ENCODE data around the gene GAL3ST2. TPM values are rescaled to one million over a fixed set of nuclear protein-coding genes. Genes with fewer than 3 reads are reported as not detected.

The GAL3ST2 gene
- total RNA-seq, 3 donors from 2014 or later (not counting 1 experiment from before 2014, with no cell fraction given) = 0.88 TPM; not detected in 2

DNA sequence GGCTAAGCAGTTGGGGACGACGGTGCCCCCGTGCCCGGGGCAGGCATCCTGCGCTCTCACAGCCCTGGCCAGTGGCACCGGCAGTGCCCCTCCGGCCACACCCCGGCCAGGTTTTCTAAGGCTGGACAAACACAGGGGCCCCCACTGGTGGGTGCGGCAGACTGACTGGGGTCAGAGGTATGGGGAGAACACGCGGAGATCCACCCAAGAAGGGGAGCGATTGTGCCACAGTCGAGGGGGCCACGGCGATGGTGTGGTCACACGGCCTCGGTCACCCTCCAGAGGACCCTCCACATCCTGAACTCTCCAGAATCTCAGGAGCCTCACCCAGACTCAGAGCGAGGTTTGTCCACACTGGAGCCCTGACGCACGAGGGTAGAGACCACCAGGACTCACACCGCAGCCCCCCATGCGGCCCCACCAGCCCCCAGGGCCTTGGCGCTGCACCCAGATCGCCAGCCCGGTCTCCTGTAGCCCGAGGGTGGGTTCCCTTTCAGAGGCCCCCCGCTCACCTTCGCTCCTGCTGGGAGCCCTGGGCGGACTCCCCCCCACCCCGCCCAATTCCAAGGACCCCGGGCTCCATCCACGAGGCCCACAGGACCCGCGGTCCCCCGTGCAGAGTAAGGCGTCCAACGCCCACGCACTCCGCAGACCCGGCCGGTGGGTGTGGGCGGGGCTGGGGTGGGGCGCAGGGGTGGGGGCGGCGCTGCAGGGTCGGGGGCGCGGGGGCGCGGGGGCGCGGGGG is 66.9 kb downstream of the GAL3ST2 start:
- H3K4me1 Mint-ChIP-seq = peaks cover 46 to 47% of the 10 kb centered on the region in 2 donors
- H3K4me3 ChIP-seq (ENCODE audit: low read length) = peak overlapping the region; percentile 37
- H3K27ac ChIP-seq (ENCODE audit: low read length) = peak overlapping the region; percentile 59

GRCh38 chr2:241844066-241844728 is 67.6 kb downstream of the GAL3ST2 start:
- ATAC-seq = peak; percentile 67 to 78 (median 73)
- Mint-ChIP-seq H3K27me3 (ENCODE audit: low read depth in 2 of 2) (peaks cover 10 to 16% of the 10 kb centered on the region in 2 donors), H3K27ac (peak overlapping the region; percentile 43 to 71), H3K9me3 (no peaks in the 10 kb centered on the region), H3K4me3 (peak overlapping the region; percentile 82), H3K36me3 (no peaks in the 10 kb centered on the region), H3K4me1 (peaks cover 46 to 47% of the 10 kb centered on the region in 2 donors)
- 4% methylated on average over 65 of the region's 65 CpGs for WGBS (ENCODE audit: insufficient coverage)
- no peaks in the 10 kb centered on the region for H3K9me3 ChIP-seq (ENCODE audit: control insufficient read depth, insufficient read depth, low read length)
- H3K36me3 ChIP-seq (ENCODE audit: control insufficient read depth, insufficient read depth, low read length) = no peaks in the 10 kb centered on the region
- intact Hi-C loops (cut with micrococcal nuclease) = loop anchor here (2.0 kb wide), 1 partner anchor 25 kb away; the partner anchor contains the start of gene RTP5
- peaks cover 35% of the 10 kb centered on the region for H3K4me1 ChIP-seq (ENCODE audit: control insufficient read depth, insufficient read depth, low read length)
- H3K4me3 ChIP-seq (ENCODE audit: low read length) = peak overlapping the region; percentile 27
- H3K27me3 ChIP-seq (ENCODE audit: control insufficient read depth, insufficient read depth, low read length) = no peaks in the 10 kb centered on the region
- no peak for TF ChIP-seq CTCF (IDR thresholded peaks at IDR 0.05)
- DNase-seq = peak; percentile 71 to 83
- no peak overlapping the region for H3K27ac ChIP-seq (ENCODE audit: low read length)

More for the DNA sequence above, 66.9 kb downstream of the GAL3ST2 start:
- 32% methylated on average over 42 of the region's 52 CpGs for WGBS (ENCODE audit: insufficient coverage)
- ATAC-seq (peak; percentile 2 to 9 (median 3)), DNase-seq (no peak)
- Histone ChIP-seq H3K27me3 (ENCODE audit: control insufficient read depth, insufficient read depth, low read length) (no peaks in the 10 kb centered on the region), H3K36me3 (ENCODE audit: control insufficient read depth, insufficient read depth, low read length) (no peaks in the 10 kb centered on the region), H3K4me1 (ENCODE audit: control insufficient read depth, insufficient read depth, low read length) (peaks cover 35% of the 10 kb centered on the region), H3K9me3 (ENCODE audit: control insufficient read depth, insufficient read depth, low read length) (no peaks in the 10 kb centered on the region)
- intact Hi-C loops (cut with micrococcal nuclease) = loop anchor here (2.0 kb wide), 2 partner anchors 25 to 81 kb away; partner anchors contain the start of gene RTP5
- peaks cover 14 to 19% of the 10 kb centered on the region in 2 donors for H3K27me3 Mint-ChIP-seq (ENCODE audit: low read depth in 2 of 2)
- no peaks in the 10 kb centered on the region for H3K9me3 Mint-ChIP-seq
- no peak for TF ChIP-seq CTCF (IDR thresholded peaks at IDR 0.05)
- peak overlapping the region; percentile 92 for H3K27ac Mint-ChIP-seq
- H3K4me3 Mint-ChIP-seq = peak overlapping the region; percentile 93
- H3K36me3 Mint-ChIP-seq = no peaks in the 10 kb centered on the region

- no peaks in the 10 kb centered on the region for H3K9me3 Mint-ChIP-seq
- no peaks in the 10 kb centered on the region for H3K36me3 Mint-ChIP-seq
- Histone ChIP-seq H3K36me3 (ENCODE audit: control insufficient read depth, insufficient read depth, low read length) (no peaks in the 10 kb centered on the region), H3K27ac (ENCODE audit: low read length) (no peak overlapping the region), H3K9me3 (ENCODE audit: control insufficient read depth, insufficient read depth, low read length) (no peaks in the 10 kb centered on the region), H3K4me1 (ENCODE audit: control insufficient read depth, insufficient read depth, low read length) (peaks cover 35% of the 10 kb centered on the region), H3K4me3 (ENCODE audit: low read length) (no peak overlapping the region), H3K27me3 (ENCODE audit: control insufficient read depth, insufficient read depth, low read length) (no peaks in the 10 kb centered on the region)
- no peak for TF ChIP-seq CTCF (IDR thresholded peaks at IDR 0.05)
- peak overlapping the region; percentile 64 to 71 for H3K27ac Mint-ChIP-seq
- intact Hi-C loops (cut with micrococcal nuclease) = loop anchor here (2.0 kb wide), 1 partner anchor 24 kb away; the partner anchor contains the start of gene RTP5
- peaks cover 45% of the 10 kb centered on the region in 2 donors for H3K4me1 Mint-ChIP-seq
- H3K27me3 Mint-ChIP-seq (ENCODE audit: low read depth in 2 of 2) = peaks cover 10 to 14% of the 10 kb centered on the region in 2 donors
- H3K4me3 Mint-ChIP-seq = peak overlapping the region; percentile 82
- WGBS (ENCODE audit: insufficient coverage) = 92% methylated on average over 37 of the region's 37 CpGs
- ATAC-seq (no peak), DNase-seq (no peak)
Measured at GRCh38 chr2:241844831-241845578, 68.4 kb downstream of the GAL3ST2 start.
